Neural cell (in vitro differentiated cells): Measurements from ENCODE around the gene ARAP2.

Experiments used
- CTCF ChIP-seq: fragments of 450-650 bp; IDR thresholded peaks from 2 replicates; pipeline ENCODE4 v1.5.1; 2014; ENCODE audit warnings: antibody characterized with exemption, mild to moderate bottlenecking, moderate library complexity; ENCODE audit not compliant: poor library complexity, severe bottlenecking
- EP300 ChIP-seq: fragments of 450-650 bp; conservative IDR thresholded peaks from 2 replicates; pipeline ENCODE4 v1.6.1; 2014; ENCODE audit warnings: antibody characterized with exemption, mild to moderate bottlenecking, moderate library complexity; ENCODE audit not compliant: poor library complexity, severe bottlenecking
- EZH2 ChIP-seq: fragments of 200-600, 300-800 bp; shearing (Covaris generic), sonication (generic); IDR thresholded peaks from 2 replicates; pipeline ENCODE4 v1.6.1; 2014; ENCODE audit warnings: antibody characterized with exemption, low read length, borderline replicate concordance, mild to moderate bottlenecking; ENCODE audit not compliant: insufficient read depth, poor library complexity, severe bottlenecking
- MXI1 ChIP-seq: fragments of 450-650 bp; conservative IDR thresholded peaks from 2 replicates; pipeline ENCODE4 v1.6.1; 2014; ENCODE audit warnings: antibody characterized with exemption, mild to moderate bottlenecking; ENCODE audit not compliant: poor library complexity, severe bottlenecking
- POLR2AphosphoS5 ChIP-seq: IDR thresholded peaks from 2 replicates; pipeline ENCODE4 v1.6.1; 2012
- RAD21 ChIP-seq: fragments of 450-650 bp; conservative IDR thresholded peaks from 2 replicates; pipeline ENCODE4 v1.6.1; 2014; ENCODE audit warnings: antibody characterized with exemption, mild to moderate bottlenecking, moderate library complexity
- REST ChIP-seq: IDR thresholded peaks from 2 replicates; pipeline ENCODE4 v1.6.1; 2012; ENCODE audit warnings: borderline replicate concordance
- SMC3 ChIP-seq: fragments of 450-650 bp; conservative IDR thresholded peaks from 2 replicates; pipeline ENCODE4 v1.6.1; 2014; ENCODE audit warnings: antibody characterized with exemption, mild to moderate bottlenecking, moderate library complexity; ENCODE audit not compliant: poor library complexity
- TAF1 ChIP-seq: IDR thresholded peaks from 2 replicates; pipeline ENCODE4 v1.6.1; 2012; ENCODE audit warnings: low read depth

GRCh38 chr4:36285784-36286480, 41.6 kb upstream of the ARAP2 start:
- TF ChIP-seq REST (no peak), CTCF (no peak), TAF1 (no peak), EZH2 (no peak), MXI1 (no peak), RAD21 (no peak), POLR2AphosphoS5 (no peak), EP300 (no peak), SMC3 (no peak)
